GM18858 (cell line): ENCODE data around the gene CYLC2.

ENCODE experiments used
- ATAC-seq: cut with Tn5 transposase; IDR thresholded peaks from one replicate; pipeline ENCODE4 v1.9.1; 2021; ENCODE audit not compliant: unreplicated experiment

Gene CYLC2, protein sequence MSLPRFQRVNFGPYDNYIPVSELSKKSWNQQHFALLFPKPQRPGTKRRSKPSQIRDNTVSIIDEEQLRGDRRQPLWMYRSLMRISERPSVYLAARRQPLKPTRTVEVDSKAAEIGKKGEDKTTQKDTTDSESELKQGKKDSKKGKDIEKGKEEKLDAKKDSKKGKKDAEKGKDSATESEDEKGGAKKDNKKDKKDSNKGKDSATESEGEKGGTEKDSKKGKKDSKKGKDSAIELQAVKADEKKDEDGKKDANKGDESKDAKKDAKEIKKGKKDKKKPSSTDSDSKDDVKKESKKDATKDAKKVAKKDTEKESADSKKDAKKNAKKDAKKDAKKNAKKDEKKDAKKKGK

DNA sequence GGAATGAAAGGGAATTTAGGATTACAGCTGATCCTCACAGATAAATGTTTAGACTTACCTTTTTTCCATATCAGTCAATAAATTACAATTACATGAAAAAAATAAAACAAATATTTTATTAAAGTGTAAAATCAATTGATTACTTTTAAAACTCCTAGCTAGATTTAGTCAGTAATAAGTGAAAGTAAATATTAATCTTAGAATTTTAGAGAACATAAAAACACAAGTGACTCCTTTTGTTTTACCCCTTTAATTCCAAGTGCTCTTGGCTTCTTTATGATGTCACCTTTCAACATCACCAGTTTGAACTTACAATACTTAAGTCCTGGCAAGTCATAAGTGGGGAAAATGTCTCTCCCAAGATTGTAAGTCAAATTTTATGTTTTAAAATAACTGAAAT lies at the start of gene CYLC2:
Gene CYLC2, plus strand, starts transcription at position 301 of the 400 bp plus-strand sequence. Its CDS starts 48 bp downstream, at position 349.
- no peak for ATAC-seq

- no peak for ATAC-seq
Observed at GRCh38 chr9:102950346-102950745, 44.8 kb upstream of the CYLC2 start.

DNA sequence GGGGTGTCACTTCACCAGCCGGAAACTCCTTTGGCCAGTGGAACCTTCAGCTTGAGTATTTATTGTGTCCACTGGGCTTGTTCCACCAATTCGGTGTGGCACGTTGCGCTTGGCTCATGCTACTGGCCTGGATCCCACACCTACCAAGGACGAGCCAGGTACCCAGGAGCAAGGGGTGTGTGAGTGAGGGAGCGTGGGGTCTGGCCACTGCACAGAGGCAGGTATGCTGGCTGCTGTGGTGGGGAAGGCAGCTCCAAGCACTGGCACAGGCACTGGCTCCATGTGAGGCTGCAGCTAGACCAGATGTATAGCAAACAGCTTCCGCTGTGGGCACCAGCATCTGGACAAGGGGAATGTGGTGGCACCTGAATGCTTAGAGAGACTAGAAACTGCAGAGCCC lies 28.1 kb upstream of the CYLC2 start:
- no peak for ATAC-seq

- no peak for ATAC-seq
Observed at GRCh38 chr9:102967979-102968378, 27.2 kb upstream of the CYLC2 start.

DNA sequence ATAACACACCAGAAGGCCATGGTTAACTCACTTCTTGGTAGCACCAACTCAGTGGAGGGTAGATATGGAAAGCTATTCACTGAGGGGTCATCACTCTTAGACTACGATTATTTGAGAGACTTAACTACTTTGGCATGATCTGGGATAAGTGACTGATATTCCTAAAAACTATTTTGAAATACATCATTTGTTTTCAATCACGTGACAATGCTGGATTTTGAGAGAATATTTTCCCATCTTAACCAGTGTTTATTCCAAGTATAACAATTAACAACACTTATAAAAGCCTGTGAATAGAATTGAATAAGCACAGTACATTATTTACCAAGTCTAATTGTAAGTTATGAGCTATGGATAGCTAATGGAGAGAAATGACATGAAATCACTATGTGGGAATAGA lies 22.4 kb upstream of the CYLC2 start:
- ATAC-seq = no peak

DNA sequence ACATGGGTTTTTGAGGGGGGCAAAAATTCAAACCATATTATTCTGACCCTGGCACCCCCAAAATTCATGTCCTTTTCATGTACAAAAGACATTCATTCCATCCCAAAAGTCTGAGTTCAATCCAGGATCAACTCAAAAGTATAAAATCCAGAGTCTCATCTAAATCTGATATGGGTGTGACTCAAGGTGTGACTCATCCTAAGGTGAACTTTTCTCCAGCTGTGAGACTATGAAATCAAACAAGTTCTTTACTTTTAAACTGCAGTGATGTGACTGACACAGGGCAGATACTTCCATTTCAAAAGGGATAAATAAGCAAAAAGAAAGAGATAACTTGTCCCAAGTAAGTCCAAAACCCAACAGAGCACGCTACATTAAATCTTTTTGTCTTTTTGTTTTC lies 20.6 kb upstream of the CYLC2 start:
- no peak for ATAC-seq

GRCh38 chr9:102975251-102975650 lies 19.9 kb upstream of the CYLC2 start:
- ATAC-seq = no peak

DNA sequence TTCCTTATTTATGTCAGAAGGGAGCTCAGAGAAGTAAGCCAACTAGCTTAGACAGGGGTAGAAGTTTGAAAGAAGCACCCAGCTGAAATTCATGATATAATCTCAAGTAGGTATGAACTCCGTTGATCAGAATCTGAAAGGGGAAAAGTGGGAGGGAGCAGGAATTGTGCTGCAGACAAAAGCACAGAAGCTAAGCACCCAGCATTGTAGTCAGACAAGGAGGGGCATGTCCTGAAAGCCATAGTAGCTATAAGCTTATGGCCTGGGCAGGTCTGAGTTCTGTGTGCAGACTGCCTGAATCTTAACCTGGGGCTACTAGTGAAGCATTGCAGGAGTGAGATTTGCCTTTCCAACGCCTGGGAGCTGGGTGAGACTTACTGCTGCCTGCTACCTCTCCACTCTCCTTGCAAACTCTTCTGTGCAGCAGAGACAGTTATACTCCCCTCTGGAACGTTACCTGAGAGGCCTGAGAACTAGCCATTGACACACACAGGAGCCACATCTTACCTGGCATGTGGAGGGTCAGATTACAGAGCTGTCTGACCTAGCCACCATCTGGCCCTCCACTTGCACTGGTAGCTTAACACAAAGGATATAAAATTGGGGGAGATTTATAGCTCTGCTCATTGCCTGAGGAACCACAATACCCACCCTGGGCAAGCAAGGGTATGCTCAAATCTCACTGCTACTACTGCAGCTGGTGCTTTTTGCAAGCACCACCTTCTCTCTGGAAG lies 9.8 kb upstream of the CYLC2 start:
- no peak for ATAC-seq

GRCh38 chr9:102986425-102986824 lies 8.7 kb upstream of the CYLC2 start:
- no peak for ATAC-seq

- ATAC-seq = no peak
Observed at GRCh38 chr9:103003689-103004088, 8.6 kb downstream of the CYLC2 start.

GRCh38 chr9:103014242-103014641 lies 19.1 kb downstream of the CYLC2 start:
- ATAC-seq = no peak

DNA sequence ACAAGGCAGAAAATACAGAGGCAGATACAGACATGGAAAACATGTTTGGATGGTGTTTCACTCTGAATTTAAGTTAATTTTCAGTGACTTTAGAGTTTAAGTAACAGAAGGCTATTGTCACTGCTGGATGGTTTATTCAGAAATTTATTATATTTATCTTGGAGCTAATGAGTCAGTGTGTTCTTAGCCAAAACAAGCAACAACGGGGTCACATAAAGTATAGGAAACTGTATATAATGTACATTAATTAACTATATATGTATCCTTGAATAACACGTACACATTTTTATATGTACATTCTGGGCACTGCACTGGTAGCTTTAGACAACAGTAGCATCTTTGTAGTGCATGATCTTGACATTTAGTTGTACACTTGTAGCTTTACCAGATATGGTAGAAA lies 30.7 kb downstream of the CYLC2 start:
- no peak for ATAC-seq

- ATAC-seq = no peak
Observed at GRCh38 chr9:103037508-103038477, 42.7 kb downstream of the CYLC2 start.

- ATAC-seq = no peak
Observed at GRCh38 chr9:103041961-103042360, 46.8 kb downstream of the CYLC2 start.
